Erythroblast (primary cell): ENCODE results near the gene STK32C.

Experiments
- GATA1 ChIP-seq: IDR thresholded peaks from 2 replicates; pipeline ENCODE4 v1.6.1; 2011; ENCODE audit warnings: low read depth, mild to moderate bottlenecking, control low read depth, low read length, moderate library complexity
- POLR2A ChIP-seq: IDR thresholded peaks from 2 replicates; pipeline ENCODE4 v1.6.1; 2011; ENCODE audit warnings: mild to moderate bottlenecking, low read length

DNA sequence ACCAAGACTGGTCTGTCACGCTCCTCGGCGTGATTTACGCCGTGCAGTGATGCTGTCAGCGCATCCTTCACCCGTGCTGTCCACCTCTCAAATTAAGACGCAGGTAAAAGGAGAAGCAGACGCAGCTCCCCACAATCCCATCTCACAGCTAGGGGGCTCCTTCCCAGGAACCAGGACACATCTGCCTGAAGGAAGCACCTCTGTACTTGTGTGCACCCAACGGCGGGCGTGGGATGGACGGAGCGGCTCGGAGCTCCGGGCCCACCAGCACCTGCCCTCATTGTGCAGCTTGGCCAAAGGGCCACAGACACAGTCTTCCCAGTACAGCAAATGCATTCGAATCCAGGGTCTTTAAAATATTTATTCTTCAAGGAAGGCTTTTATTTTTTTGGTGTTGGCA is 55.3 kb downstream of the STK32C start:
- TF ChIP-seq POLR2A (no peak), GATA1 (no peak)
